RWPE2 (cell line): ENCODE data around the gene ABHD6.

Experiments used
- ATAC-seq: fragments of 200-7000 bp; cut with Tn5 transposase; 3 replicates; pipeline ENCODE4 v1.9.1; 2021; ENCODE audit warnings: low read depth
- DNase-seq: peaks from one replicate; pipeline ENCODE4 v3.0.0-alpha.2; 2020; ENCODE audit warnings: low spot score
- H3K27ac ChIP-seq: fragments of 450-650 bp; 2 replicates; pipeline ENCODE4 v1.5.1; 2017; ENCODE audit warnings: mild to moderate bottlenecking; ENCODE audit not compliant: poor library complexity, severe bottlenecking
- H3K27me3 ChIP-seq: fragments of 250-450 bp; sonication (Bioruptor Pico); 2 replicates; pipeline ENCODE4 v1.5.1; 2021; ENCODE audit warnings: mild to moderate bottlenecking, moderate library complexity; ENCODE audit not compliant: insufficient read depth, poor library complexity, severe bottlenecking
- H3K36me3 ChIP-seq: fragments of 250-450 bp; sonication (Bioruptor Pico); 2 replicates; pipeline ENCODE4 v1.5.1; 2020; ENCODE audit warnings: low read depth, mild to moderate bottlenecking, moderate library complexity
- H3K4me1 ChIP-seq: fragments of 250-450 bp; sonication (Bioruptor Pico); 2 replicates; pipeline ENCODE4 v1.5.1; 2021; ENCODE audit warnings: mild to moderate bottlenecking, moderate library complexity; ENCODE audit not compliant: insufficient read depth, poor library complexity, severe bottlenecking
- H3K4me3 ChIP-seq: fragments of 250-450 bp; sonication (Bioruptor Pico); 2 replicates; pipeline ENCODE4 v1.5.1; 2021; ENCODE audit warnings: mild to moderate bottlenecking, moderate library complexity; ENCODE audit not compliant: severe bottlenecking
- H3K9me3 ChIP-seq: fragments of 250-450 bp; sonication (Bioruptor Pico); 2 replicates; pipeline ENCODE4 v1.5.1; 2021; ENCODE audit warnings: mild to moderate bottlenecking, moderate library complexity; ENCODE audit not compliant: severe bottlenecking
- TF ChIP-seq, protein P1 (sequence below): fragments of 450-650 bp; IDR thresholded peaks from one replicate; pipeline ENCODE4 v1.5.1; 2017; ENCODE audit warnings: mild to moderate bottlenecking, moderate library complexity; ENCODE audit not compliant: poor library complexity, severe bottlenecking

The ABHD6 gene

GRCh38 chr3:58231666-58232065, 5.9 kb upstream of the ABHD6 start:
- ATAC-seq (no peak), DNase-seq (no peak)
- H3K4me3 ChIP-seq, result no peak overlapping the region
- no peaks in the 10 kb centered on the region for H3K9me3 ChIP-seq
- TF ChIP-seq, protein P1, sequence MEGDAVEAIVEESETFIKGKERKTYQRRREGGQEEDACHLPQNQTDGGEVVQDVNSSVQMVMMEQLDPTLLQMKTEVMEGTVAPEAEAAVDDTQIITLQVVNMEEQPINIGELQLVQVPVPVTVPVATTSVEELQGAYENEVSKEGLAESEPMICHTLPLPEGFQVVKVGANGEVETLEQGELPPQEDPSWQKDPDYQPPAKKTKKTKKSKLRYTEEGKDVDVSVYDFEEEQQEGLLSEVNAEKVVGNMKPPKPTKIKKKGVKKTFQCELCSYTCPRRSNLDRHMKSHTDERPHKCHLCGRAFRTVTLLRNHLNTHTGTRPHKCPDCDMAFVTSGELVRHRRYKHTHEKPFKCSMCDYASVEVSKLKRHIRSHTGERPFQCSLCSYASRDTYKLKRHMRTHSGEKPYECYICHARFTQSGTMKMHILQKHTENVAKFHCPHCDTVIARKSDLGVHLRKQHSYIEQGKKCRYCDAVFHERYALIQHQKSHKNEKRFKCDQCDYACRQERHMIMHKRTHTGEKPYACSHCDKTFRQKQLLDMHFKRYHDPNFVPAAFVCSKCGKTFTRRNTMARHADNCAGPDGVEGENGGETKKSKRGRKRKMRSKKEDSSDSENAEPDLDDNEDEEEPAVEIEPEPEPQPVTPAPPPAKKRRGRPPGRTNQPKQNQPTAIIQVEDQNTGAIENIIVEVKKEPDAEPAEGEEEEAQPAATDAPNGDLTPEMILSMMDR, result no peak
- H3K4me1 ChIP-seq, result peaks cover 4% of the 10 kb centered on the region
- no peaks in the 10 kb centered on the region for H3K36me3 ChIP-seq
- H3K27ac ChIP-seq, result no peak overlapping the region
- no peaks in the 10 kb centered on the region for H3K27me3 ChIP-seq

GRCh38 chr3:58234516-58234931, 3.1 kb upstream of the ABHD6 start:
- ATAC-seq (peak; percentile 38; the same call in 1 of the 3 replicates), DNase-seq (no peak)
- Histone ChIP-seq H3K4me1 (peaks cover 4% of the 10 kb centered on the region), H3K36me3 (no peaks in the 10 kb centered on the region), H3K9me3 (no peaks in the 10 kb centered on the region), H3K4me3 (no peak overlapping the region), H3K27ac (no peak overlapping the region), H3K27me3 (no peaks in the 10 kb centered on the region)
- TF ChIP-seq, protein P1, result no peak

GRCh38 chr3:58235970-58236369, 1.6 kb upstream of the ABHD6 start:
- peaks cover 4% of the 10 kb centered on the region for H3K4me1 ChIP-seq
- no peak overlapping the region for H3K4me3 ChIP-seq
- no peak for DNase-seq
- no peaks in the 10 kb centered on the region for H3K9me3 ChIP-seq
- H3K27ac ChIP-seq, result no peak overlapping the region
- TF ChIP-seq, protein P1, result no peak
- no peak for ATAC-seq
- no peaks in the 10 kb centered on the region for H3K36me3 ChIP-seq
- no peaks in the 10 kb centered on the region for H3K27me3 ChIP-seq

DNA sequence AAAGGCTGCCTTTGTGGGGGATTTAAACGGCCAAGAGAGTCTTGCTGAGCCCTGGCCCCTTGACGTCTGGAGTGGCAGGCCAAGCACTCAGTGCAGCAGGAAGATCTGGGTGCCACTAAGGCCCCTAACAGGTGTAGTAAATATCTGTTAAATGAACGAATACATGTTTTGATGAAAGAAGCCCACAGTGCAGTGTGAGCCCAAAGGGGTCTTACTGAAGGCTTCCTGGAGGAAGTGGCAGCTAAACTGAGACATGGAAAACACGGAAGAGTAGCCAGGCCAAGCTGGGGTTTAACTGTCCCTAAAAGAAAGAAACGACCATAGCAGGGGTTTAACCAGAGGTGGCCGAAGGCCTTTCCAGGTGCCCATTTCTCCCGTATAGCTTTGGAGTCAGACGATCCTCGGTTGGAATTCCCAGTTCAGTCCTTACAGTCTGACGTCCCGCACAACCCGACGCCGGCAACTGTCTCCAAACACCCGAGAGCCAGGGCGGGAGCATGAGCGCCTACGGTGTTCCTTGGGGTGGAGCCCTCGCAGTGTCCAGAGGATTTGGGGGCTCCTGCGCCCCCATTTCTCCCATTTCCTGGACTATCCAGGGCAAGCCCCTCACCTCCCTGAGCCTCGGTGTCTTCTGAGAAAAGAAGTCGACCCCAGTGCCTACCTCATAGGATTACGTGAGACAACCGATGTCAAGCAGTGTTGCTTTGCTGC, 910 bp upstream of the ABHD6 start:
- no peak for ATAC-seq
- Histone ChIP-seq H3K36me3 (no peaks in the 10 kb centered on the region), H3K4me1 (peaks cover 4% of the 10 kb centered on the region), H3K27me3 (no peaks in the 10 kb centered on the region), H3K4me3 (peak overlapping the region; percentile 83), H3K9me3 (no peaks in the 10 kb centered on the region), H3K27ac (no peak overlapping the region)
- TF ChIP-seq, protein P1, result no peak
- no peak for DNase-seq
